ENCODE results near the gene FGFR4. TPM values are rescaled to one million over a fixed set of nuclear protein-coding genes. Genes with fewer than 3 reads are reported as not detected.

FGFR4 gene
- total RNA-seq, 1 donor from 2014 or later: 34.1 TPM

DNA sequence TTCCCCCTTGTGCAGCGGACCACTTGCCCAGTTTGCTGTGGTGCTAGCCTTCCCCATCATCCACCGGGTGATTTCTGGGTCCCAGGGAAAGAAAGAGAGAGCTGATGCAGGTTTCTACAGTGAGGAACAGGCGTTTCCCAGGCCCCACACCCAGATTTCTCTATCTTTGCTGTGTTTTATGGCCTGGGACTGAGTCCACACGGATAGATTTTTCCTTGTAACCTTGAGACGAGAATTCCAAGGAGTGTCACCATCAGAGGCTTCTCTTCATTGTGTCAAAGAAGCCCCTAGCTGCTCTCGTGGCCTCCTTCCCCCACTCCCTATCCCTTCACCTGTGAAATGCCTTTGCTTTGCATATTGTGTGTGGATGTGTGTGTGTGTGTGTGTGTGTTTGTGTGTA, 21.2 kb upstream of the FGFR4 start:
- Mint-ChIP-seq H3K27ac (no peak overlapping the region), H3K9me3 (no peaks in the 10 kb centered on the region), H3K4me1 (ENCODE audit: unreplicated experiment) (no peaks in the 10 kb centered on the region), H3K36me3 (no peaks in the 10 kb centered on the region), H3K27me3 (no peaks in the 10 kb centered on the region), H3K4me3 (no peak overlapping the region)
- TF ChIP-seq, protein P1, sequence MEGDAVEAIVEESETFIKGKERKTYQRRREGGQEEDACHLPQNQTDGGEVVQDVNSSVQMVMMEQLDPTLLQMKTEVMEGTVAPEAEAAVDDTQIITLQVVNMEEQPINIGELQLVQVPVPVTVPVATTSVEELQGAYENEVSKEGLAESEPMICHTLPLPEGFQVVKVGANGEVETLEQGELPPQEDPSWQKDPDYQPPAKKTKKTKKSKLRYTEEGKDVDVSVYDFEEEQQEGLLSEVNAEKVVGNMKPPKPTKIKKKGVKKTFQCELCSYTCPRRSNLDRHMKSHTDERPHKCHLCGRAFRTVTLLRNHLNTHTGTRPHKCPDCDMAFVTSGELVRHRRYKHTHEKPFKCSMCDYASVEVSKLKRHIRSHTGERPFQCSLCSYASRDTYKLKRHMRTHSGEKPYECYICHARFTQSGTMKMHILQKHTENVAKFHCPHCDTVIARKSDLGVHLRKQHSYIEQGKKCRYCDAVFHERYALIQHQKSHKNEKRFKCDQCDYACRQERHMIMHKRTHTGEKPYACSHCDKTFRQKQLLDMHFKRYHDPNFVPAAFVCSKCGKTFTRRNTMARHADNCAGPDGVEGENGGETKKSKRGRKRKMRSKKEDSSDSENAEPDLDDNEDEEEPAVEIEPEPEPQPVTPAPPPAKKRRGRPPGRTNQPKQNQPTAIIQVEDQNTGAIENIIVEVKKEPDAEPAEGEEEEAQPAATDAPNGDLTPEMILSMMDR (conservative IDR thresholded peaks at IDR 0.05): no peak
- no peak for DNase-seq (ENCODE audit: extremely low spot score, unreplicated experiment)

DNA sequence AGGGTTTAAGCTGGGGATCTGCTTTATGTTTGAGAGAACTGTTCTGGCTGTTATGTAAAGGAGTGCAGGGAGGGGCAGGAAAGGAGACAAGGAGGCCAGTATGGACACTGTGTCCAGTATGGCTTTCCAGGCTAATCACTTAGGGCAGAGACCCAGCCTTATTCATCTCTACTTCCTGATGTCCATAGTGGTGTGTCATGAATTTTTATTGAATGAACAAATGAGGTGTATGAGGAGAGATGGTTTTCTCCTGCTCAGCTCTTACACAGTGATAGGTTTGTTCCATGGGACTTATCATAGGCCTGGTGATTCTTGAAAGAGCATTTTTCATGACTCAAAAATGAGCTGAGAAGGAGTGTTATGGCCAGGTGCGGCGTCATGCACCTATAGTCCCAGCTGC, 20.5 kb upstream of the FGFR4 start:
- no peak overlapping the region for H3K4me3 Mint-ChIP-seq
- no peaks in the 10 kb centered on the region for H3K27me3 Mint-ChIP-seq
- peaks cover 6% of the 10 kb centered on the region for H3K4me1 Mint-ChIP-seq (ENCODE audit: unreplicated experiment)
- no peaks in the 10 kb centered on the region for H3K36me3 Mint-ChIP-seq
- no peak overlapping the region for H3K27ac Mint-ChIP-seq
- no peaks in the 10 kb centered on the region for H3K9me3 Mint-ChIP-seq
- no peak for DNase-seq (ENCODE audit: extremely low spot score, unreplicated experiment)
- TF ChIP-seq, protein P1 (conservative IDR thresholded peaks at IDR 0.05): no peak

DNA sequence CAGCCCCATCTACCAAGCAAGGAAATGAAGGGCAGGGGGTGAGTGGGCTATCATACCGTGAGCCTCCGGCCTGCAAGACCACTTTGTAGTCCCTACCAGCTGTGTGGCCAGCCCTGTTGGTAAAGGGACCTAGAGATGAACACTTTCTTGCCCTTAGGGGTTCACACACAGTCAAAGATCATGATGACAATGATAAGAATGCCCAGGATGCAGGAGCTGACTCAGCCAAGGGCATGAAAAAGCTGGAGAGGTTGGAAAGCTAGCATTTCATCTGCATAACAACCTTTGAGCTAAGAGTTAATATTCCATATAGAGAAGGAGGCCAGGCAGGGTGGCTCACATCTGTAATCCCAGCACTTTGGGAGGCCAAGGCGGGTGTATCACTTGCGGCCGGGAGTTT, 19.2 kb upstream of the FGFR4 start:
- H3K4me1 Mint-ChIP-seq (ENCODE audit: unreplicated experiment): peaks cover 11% of the 10 kb centered on the region
- no peaks in the 10 kb centered on the region for H3K27me3 Mint-ChIP-seq
- TF ChIP-seq, protein P1 (conservative IDR thresholded peaks at IDR 0.05): no peak
- DNase-seq (ENCODE audit: extremely low spot score, unreplicated experiment): no peak
- no peaks in the 10 kb centered on the region for H3K9me3 Mint-ChIP-seq
- H3K36me3 Mint-ChIP-seq: peaks cover 4% of the 10 kb centered on the region
- no peak overlapping the region for H3K4me3 Mint-ChIP-seq
- peak overlapping the region; percentile 26 for H3K27ac Mint-ChIP-seq

DNA sequence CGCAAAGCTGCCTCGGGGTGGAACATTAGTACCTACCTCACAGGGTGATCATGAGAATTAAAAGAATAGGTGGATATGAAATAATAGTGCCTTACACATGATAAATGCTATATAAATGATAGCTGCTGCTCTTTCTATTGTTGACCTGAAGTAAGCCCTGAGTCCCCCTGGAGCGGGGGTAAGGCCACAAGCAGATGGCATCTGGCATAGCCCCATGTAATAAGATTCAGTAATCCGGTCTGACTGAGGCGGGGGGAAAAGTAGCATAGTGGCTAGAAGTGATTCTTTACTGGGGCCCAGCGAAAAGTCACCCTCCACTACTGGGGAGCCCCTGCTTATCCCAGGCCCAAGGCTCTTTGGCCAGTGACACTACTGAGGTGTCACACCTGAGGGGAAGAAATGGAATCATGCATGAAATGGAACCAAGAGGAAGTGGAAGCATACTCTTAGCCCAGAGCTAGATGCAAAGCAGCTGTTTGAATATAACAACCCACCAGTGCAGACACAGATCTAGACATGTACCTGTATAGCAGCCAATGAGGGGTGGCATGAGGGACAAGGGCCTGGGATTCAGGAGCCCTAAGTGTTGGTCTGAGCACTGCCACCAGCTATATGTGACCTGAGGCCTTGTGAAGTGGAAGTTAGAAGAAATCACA, 16.1 kb upstream of the FGFR4 start:
- Mint-ChIP-seq H3K36me3 (peaks cover 7% of the 10 kb centered on the region), H3K4me1 (ENCODE audit: unreplicated experiment) (peaks cover 11% of the 10 kb centered on the region), H3K27ac (no peak overlapping the region), H3K4me3 (no peak overlapping the region), H3K27me3 (no peaks in the 10 kb centered on the region), H3K9me3 (no peaks in the 10 kb centered on the region)
- TF ChIP-seq, protein P1 (conservative IDR thresholded peaks at IDR 0.05): no peak
- no peak for DNase-seq (ENCODE audit: extremely low spot score, unreplicated experiment)

DNA sequence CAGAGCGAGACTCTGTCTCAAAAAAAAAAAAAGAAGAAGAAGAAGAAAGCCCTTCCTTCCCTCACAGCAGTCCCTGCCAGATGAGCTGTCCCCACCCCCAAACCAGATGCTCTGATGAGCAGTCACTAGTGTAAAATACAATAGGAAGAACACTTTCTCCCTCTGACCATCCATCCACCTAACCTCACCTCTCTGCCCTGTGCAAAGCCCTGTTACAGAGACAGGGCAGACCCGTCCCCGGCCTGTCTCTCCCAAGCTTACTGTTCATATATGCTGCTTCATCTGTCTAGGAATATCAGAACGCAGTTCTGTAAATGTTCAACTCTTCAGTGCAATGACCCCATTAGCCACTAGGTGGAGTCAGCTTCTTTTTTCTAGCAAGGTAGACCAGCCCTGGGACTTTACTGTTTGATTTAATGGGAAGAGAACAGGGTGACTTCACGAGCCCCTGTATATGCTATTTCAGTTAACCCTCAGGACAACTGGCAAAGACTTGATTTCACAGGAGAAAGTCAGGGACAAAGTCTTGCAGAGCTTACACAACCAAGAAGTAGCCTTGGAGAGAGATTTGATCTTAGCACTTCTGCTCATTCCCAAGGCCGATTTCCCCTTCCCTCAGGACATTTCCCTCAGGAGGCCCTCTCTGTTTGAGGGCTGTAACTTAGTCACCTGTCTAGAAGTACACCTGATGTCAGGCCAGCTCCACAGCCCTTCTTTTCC, 14.9 kb upstream of the FGFR4 start:
- H3K36me3 Mint-ChIP-seq: peaks cover 7% of the 10 kb centered on the region
- TF ChIP-seq, protein P1 (conservative IDR thresholded peaks at IDR 0.05): peak; percentile 90

More for the DNA sequence above, 14.9 kb upstream of the FGFR4 start:
- H3K4me3 Mint-ChIP-seq: peak overlapping the region; percentile 13
- H3K27ac Mint-ChIP-seq: peak overlapping the region; percentile 10
- no peaks in the 10 kb centered on the region for H3K9me3 Mint-ChIP-seq
- DNase-seq (ENCODE audit: extremely low spot score, unreplicated experiment): peak; percentile 78
- H3K4me1 Mint-ChIP-seq (ENCODE audit: unreplicated experiment): peaks cover 11% of the 10 kb centered on the region
- no peaks in the 10 kb centered on the region for H3K27me3 Mint-ChIP-seq
